Fibroblast of lung (primary cell): Measurements from ENCODE around the gene RNF133. TPM values are rescaled to one million over a fixed set of nuclear protein-coding genes. Genes with fewer than 3 reads are reported as not detected.

Experiments
- DNase-seq, 2 donors: peaks; one replicate each; pipeline versions ENCODE4 v3.0.0 to v3.0.0-alpha.2; 2010; ENCODE audit warnings: low read depth in 2 of 2
- H2AFZ ChIP-seq: 2 replicates; pipeline ENCODE4 v1.5.1; 2012; ENCODE audit warnings: low read length, control low read depth, inconsistent platforms
- H3K27ac ChIP-seq: 2 replicates; pipeline ENCODE4 v1.5.1; 2011; ENCODE audit warnings: low read length, control low read depth; ENCODE audit not compliant: insufficient read depth
- H3K27me3 ChIP-seq: 2 replicates; pipeline ENCODE4 v1.5.1; 2011; ENCODE audit warnings: mild to moderate bottlenecking, low read length; ENCODE audit not compliant: control insufficient read depth, insufficient read depth
- H3K36me3 ChIP-seq: 2 replicates; pipeline ENCODE4 v1.5.1; 2011; ENCODE audit warnings: low read length; ENCODE audit not compliant: control insufficient read depth, insufficient read depth
- H3K4me1 ChIP-seq: 2 replicates; pipeline ENCODE4 v1.5.1; 2011; ENCODE audit warnings: low read length; ENCODE audit not compliant: control insufficient read depth, insufficient read depth; ENCODE audit errors: extremely low read depth
- H3K4me2 ChIP-seq: 2 replicates; pipeline ENCODE4 v1.5.1; 2011; ENCODE audit warnings: low read length, control low read depth; ENCODE audit not compliant: insufficient read depth; ENCODE audit errors: extremely low read depth
- H3K4me3 ChIP-seq, 4 experiments: fragments of 200-600 bp in 1 of 4; sonication (generic) in 1 of 4; replicated peaks in 1 of 4; 2 replicates each; pipeline ENCODE4 v1.5.1; 2011 to 2016; ENCODE audit warnings: low read length in 4 of 4, low read depth in 3 of 4, mild to moderate bottlenecking in 3 of 4, control low read depth in 2 of 4, inconsistent platforms in 1 of 4, mixed read lengths in 1 of 4; ENCODE audit not compliant: insufficient read depth in 1 of 4; ENCODE audit errors: control extremely low read depth in 1 of 4
- H3K79me2 ChIP-seq: 2 replicates; pipeline ENCODE4 v1.5.1; 2012; ENCODE audit warnings: mild to moderate bottlenecking, low read length, inconsistent platforms; ENCODE audit not compliant: control insufficient read depth, insufficient read depth
- H3K9ac ChIP-seq: 2 replicates; pipeline ENCODE4 v1.5.1; 2011; ENCODE audit warnings: mild to moderate bottlenecking, low read length, control low read depth; ENCODE audit not compliant: insufficient read depth
- H3K9me3 ChIP-seq: 2 replicates; pipeline ENCODE4 v1.5.1; 2012; ENCODE audit warnings: low read depth, low read length; ENCODE audit not compliant: control insufficient read depth, insufficient read depth
- H4K20me1 ChIP-seq: 2 replicates; pipeline ENCODE4 v1.5.1; 2011; ENCODE audit warnings: low read length; ENCODE audit not compliant: control insufficient read depth, insufficient read depth; ENCODE audit errors: extremely low read depth
- EZH2 ChIP-seq: IDR thresholded peaks from 2 replicates; pipeline ENCODE4 v1.5.1; 2012; ENCODE audit warnings: low read length, control low read depth, mild to moderate bottlenecking; ENCODE audit errors: missing control alignments
- polyA minus RNA-seq: library from RNA; depleted of rRNA, polyadenylated mRNA; stranded (reverse); fragments of >200 nt; gene quantifications from 2 replicates; pipeline ENCODE4 v1.2.3, GENCODE V29; 2011; ENCODE audit warnings: low replicate concordance
- polyA plus RNA-seq, 2 donors: library from polyadenylated mRNA; depleted of rRNA in 1 of 2; stranded (reverse) in 1 of 2; unstranded in 1 of 2; fragments of >200 nt; gene quantifications; 2 replicates each; pipeline ENCODE4 v1.2.1, GENCODE V29; 2011 to 2012; ENCODE audit warnings: missing spikeins in 1 of 2
- total RNA-seq: library from RNA; depleted of rRNA; stranded (reverse); fragments of >200 nt; gene quantifications from 2 replicates; pipeline ENCODE4 v1.2.1, GENCODE V29; 2014
- TF ChIP-seq, protein P1 (sequence below), 2 donors: IDR thresholded peaks in 1 of 2; conservative IDR thresholded peaks in 1 of 2; 1 replicate in 1 of 2; 2 replicates in 1 of 2; pipeline ENCODE4 v1.5.1; 2011 to 2012; ENCODE audit warnings: low read length in 2 of 2, control low read depth in 1 of 2, inconsistent platforms in 1 of 2, low read depth in 1 of 2, mild to moderate bottlenecking in 1 of 2

Gene RNF133, protein sequence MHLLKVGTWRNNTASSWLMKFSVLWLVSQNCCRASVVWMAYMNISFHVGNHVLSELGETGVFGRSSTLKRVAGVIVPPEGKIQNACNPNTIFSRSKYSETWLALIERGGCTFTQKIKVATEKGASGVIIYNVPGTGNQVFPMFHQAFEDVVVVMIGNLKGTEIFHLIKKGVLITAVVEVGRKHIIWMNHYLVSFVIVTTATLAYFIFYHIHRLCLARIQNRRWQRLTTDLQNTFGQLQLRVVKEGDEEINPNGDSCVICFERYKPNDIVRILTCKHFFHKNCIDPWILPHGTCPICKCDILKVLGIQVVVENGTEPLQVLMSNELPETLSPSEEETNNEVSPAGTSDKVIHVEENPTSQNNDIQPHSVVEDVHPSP
- 0.26 and 0.50 TPM in 2 replicates for total RNA-seq
- 0.07 and 0.10 TPM in 2 replicates for polyA plus RNA-seq
- polyA plus RNA-seq (2012) = not detected in 2 replicates
- not detected in 2 replicates for polyA minus RNA-seq

- no peak within 1 kb of the TSS for H2AFZ ChIP-seq
- no peaks in the 10 kb centered on the region for H3K4me1 ChIP-seq
- H3K79me2 ChIP-seq = no peaks in the 10 kb centered on the region
- no peak within 1 kb of the TSS for H3K9ac ChIP-seq
- TF ChIP-seq EZH2 = no peak
- TF ChIP-seq, protein P1, sequence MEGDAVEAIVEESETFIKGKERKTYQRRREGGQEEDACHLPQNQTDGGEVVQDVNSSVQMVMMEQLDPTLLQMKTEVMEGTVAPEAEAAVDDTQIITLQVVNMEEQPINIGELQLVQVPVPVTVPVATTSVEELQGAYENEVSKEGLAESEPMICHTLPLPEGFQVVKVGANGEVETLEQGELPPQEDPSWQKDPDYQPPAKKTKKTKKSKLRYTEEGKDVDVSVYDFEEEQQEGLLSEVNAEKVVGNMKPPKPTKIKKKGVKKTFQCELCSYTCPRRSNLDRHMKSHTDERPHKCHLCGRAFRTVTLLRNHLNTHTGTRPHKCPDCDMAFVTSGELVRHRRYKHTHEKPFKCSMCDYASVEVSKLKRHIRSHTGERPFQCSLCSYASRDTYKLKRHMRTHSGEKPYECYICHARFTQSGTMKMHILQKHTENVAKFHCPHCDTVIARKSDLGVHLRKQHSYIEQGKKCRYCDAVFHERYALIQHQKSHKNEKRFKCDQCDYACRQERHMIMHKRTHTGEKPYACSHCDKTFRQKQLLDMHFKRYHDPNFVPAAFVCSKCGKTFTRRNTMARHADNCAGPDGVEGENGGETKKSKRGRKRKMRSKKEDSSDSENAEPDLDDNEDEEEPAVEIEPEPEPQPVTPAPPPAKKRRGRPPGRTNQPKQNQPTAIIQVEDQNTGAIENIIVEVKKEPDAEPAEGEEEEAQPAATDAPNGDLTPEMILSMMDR (conservative IDR thresholded peaks at IDR 0.05 in 1 of 2, IDR thresholded peaks at IDR 0.05 in 1 of 2; ENCODE audit: low read depth in 1 of 2, low read length in 2 of 2) = no peak
- H3K9me3 ChIP-seq = no peaks in the 10 kb centered on the region
- no peak within 1 kb of the TSS for H3K4me3 ChIP-seq
- H3K27ac ChIP-seq = no peak within 1 kb of the TSS
- DNase-seq = no peak
- no peak within 1 kb of the TSS for H3K4me2 ChIP-seq
- H3K27me3 ChIP-seq = no peaks in the 10 kb centered on the region
- no peaks in the 10 kb centered on the region for H3K36me3 ChIP-seq
- no peaks in the 10 kb centered on the region for H4K20me1 ChIP-seq
Observed at GRCh38 chr7:122699017-122699416, at the start of gene RNF133. Gene RNF133 (minus strand): TSS chr7:122699117. CDS start chr7:122698918, 199 bp downstream.

- H3K9me3 ChIP-seq = no peaks in the 10 kb centered on the region
- no peak overlapping the region for H3K9ac ChIP-seq
- H3K27ac ChIP-seq = no peak overlapping the region
- H3K79me2 ChIP-seq = no peaks in the 10 kb centered on the region
- H3K36me3 ChIP-seq = no peaks in the 10 kb centered on the region
- DNase-seq = no peak
- no peak for TF ChIP-seq EZH2
- TF ChIP-seq, protein P1 (conservative IDR thresholded peaks at IDR 0.05 in 1 of 2, IDR thresholded peaks at IDR 0.05 in 1 of 2; ENCODE audit: low read depth in 1 of 2, low read length in 2 of 2) = no peak
- H4K20me1 ChIP-seq = no peaks in the 10 kb centered on the region
- H2AFZ ChIP-seq = no peak overlapping the region
- no peak overlapping the region for H3K4me3 ChIP-seq
- H3K4me2 ChIP-seq = no peak overlapping the region
- no peaks in the 10 kb centered on the region for H3K27me3 ChIP-seq
- H3K4me1 ChIP-seq = no peaks in the 10 kb centered on the region
Observed at GRCh38 chr7:122748195-122748594, 49.3 kb upstream of the RNF133 start.

- no peaks in the 10 kb centered on the region for H4K20me1 ChIP-seq
- H3K27ac ChIP-seq = no peak overlapping the region
- H3K4me2 ChIP-seq = no peak overlapping the region
- no peak overlapping the region for H2AFZ ChIP-seq
- DNase-seq = no peak
- no peaks in the 10 kb centered on the region for H3K4me1 ChIP-seq
- H3K9ac ChIP-seq = no peak overlapping the region
- TF ChIP-seq, protein P1 (conservative IDR thresholded peaks at IDR 0.05 in 1 of 2, IDR thresholded peaks at IDR 0.05 in 1 of 2; ENCODE audit: low read depth in 1 of 2, low read length in 2 of 2) = no peak
- TF ChIP-seq EZH2 = no peak
- no peaks in the 10 kb centered on the region for H3K36me3 ChIP-seq
- H3K9me3 ChIP-seq = no peaks in the 10 kb centered on the region
- no peak overlapping the region for H3K4me3 ChIP-seq
- H3K27me3 ChIP-seq = no peaks in the 10 kb centered on the region
- no peaks in the 10 kb centered on the region for H3K79me2 ChIP-seq
Observed at GRCh38 chr7:122746948-122747347, 48.0 kb upstream of the RNF133 start.
